ENCODE measurements around the gene RHOBTB1.
"Not testable (repeated sequence)": the region's sequence is repeated elsewhere in the genome, so short reads cannot be mapped to it uniquely, and the experiment has no call there.

Gene RHOBTB1

GRCh38 chr10:60842694-60843093, 101.3 kb downstream of the RHOBTB1 start:
- H3K4me3 ChIP-seq (ENCODE audit: insufficient read depth, low read length, poor library complexity, severe bottlenecking) = no peak overlapping the region
- H3K79me2 ChIP-seq (ENCODE audit: insufficient read depth, low read length) = no peaks in the 10 kb centered on the region
- no peaks in the 10 kb centered on the region for H3K9me2 ChIP-seq (replicated peaks; ENCODE audit: insufficient read depth, low read length)
- H3K27ac ChIP-seq (ENCODE audit: low read depth, low read length) = no peak overlapping the region
- H3F3A ChIP-seq (ENCODE audit: insufficient read depth) = no peaks in the 10 kb centered on the region
- no peak overlapping the region for H3K9ac ChIP-seq (ENCODE audit: low read length)
- no peak overlapping the region for H3K4me2 ChIP-seq (ENCODE audit: low read depth, low read length, poor library complexity, severe bottlenecking)
- no peak overlapping the region for H2AFZ ChIP-seq (ENCODE audit: low read depth, low read length, severe bottlenecking)
- no peaks in the 10 kb centered on the region for H4K20me1 ChIP-seq (ENCODE audit: low read depth, low read length)
- TF ChIP-seq EZH2phosphoT487 (conservative IDR thresholded peaks at IDR 0.05; ENCODE audit: low read length) = no peak
- TF ChIP-seq, protein P1, sequence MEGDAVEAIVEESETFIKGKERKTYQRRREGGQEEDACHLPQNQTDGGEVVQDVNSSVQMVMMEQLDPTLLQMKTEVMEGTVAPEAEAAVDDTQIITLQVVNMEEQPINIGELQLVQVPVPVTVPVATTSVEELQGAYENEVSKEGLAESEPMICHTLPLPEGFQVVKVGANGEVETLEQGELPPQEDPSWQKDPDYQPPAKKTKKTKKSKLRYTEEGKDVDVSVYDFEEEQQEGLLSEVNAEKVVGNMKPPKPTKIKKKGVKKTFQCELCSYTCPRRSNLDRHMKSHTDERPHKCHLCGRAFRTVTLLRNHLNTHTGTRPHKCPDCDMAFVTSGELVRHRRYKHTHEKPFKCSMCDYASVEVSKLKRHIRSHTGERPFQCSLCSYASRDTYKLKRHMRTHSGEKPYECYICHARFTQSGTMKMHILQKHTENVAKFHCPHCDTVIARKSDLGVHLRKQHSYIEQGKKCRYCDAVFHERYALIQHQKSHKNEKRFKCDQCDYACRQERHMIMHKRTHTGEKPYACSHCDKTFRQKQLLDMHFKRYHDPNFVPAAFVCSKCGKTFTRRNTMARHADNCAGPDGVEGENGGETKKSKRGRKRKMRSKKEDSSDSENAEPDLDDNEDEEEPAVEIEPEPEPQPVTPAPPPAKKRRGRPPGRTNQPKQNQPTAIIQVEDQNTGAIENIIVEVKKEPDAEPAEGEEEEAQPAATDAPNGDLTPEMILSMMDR (IDR thresholded peaks at IDR 0.05; ENCODE audit: insufficient read depth, low read length, poor library complexity, severe bottlenecking) = no peak
- H3K9me3 ChIP-seq (ENCODE audit: insufficient read depth, low read length) = no peaks in the 10 kb centered on the region
- H3K36me3 ChIP-seq (ENCODE audit: low read length) = no peaks in the 10 kb centered on the region
- no peaks in the 10 kb centered on the region for H3K27me3 ChIP-seq (ENCODE audit: low read length)

DNA sequence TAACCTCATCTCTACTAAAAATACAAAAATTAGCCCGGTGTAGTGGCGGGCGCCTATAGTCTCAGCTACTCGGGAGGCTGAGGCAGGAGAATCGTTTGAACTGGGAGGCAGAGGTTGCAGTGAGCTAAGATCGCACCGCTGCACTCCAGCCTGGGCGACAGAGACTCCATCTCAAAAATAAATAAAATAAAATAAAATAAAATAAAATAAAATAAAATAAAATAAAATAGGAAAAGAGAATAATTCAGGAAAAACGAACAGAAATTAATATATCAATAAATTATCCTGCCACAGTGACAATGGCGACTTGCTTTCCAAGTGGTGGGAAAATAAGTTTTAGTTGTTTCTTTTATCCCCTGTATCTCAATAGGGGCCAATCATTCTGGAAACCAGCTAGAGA, 102.8 kb downstream of the RHOBTB1 start:
- H4K20me1 ChIP-seq (ENCODE audit: low read depth, low read length); H3K4me3 ChIP-seq (ENCODE audit: insufficient read depth, low read length, poor library complexity, severe bottlenecking); H3K9me3 ChIP-seq (ENCODE audit: insufficient read depth, low read length); H3K36me3 ChIP-seq (ENCODE audit: low read length); H3K4me2 ChIP-seq (ENCODE audit: low read depth, low read length, poor library complexity, severe bottlenecking); H3K9me2 ChIP-seq (replicated peaks; ENCODE audit: insufficient read depth, low read length); H3F3A ChIP-seq (ENCODE audit: insufficient read depth); H3K9ac ChIP-seq (ENCODE audit: low read length); H3K79me2 ChIP-seq (ENCODE audit: insufficient read depth, low read length); H3K27me3 ChIP-seq (ENCODE audit: low read length); H2AFZ ChIP-seq (ENCODE audit: low read depth, low read length, severe bottlenecking); H3K27ac ChIP-seq (ENCODE audit: low read depth, low read length): not testable (repeated sequence)

- Histone ChIP-seq H3F3A (ENCODE audit: insufficient read depth) (no peaks in the 10 kb centered on the region), H3K4me3 (ENCODE audit: insufficient read depth, low read length, poor library complexity, severe bottlenecking) (no peak overlapping the region), H3K27me3 (ENCODE audit: low read length) (no peaks in the 10 kb centered on the region), H3K79me2 (ENCODE audit: insufficient read depth, low read length) (no peaks in the 10 kb centered on the region), H3K9me3 (ENCODE audit: insufficient read depth, low read length) (no peaks in the 10 kb centered on the region), H3K4me2 (ENCODE audit: low read depth, low read length, poor library complexity, severe bottlenecking) (no peak overlapping the region), H3K9ac (ENCODE audit: low read length) (no peak overlapping the region), H4K20me1 (ENCODE audit: low read depth, low read length) (no peaks in the 10 kb centered on the region), H3K27ac (ENCODE audit: low read depth, low read length) (no peak overlapping the region), H3K36me3 (ENCODE audit: low read length) (no peaks in the 10 kb centered on the region), H3K9me2 (replicated peaks; ENCODE audit: insufficient read depth, low read length) (no peaks in the 10 kb centered on the region), H2AFZ (ENCODE audit: low read depth, low read length, severe bottlenecking) (no peak overlapping the region)
- TF ChIP-seq EZH2phosphoT487 (conservative IDR thresholded peaks at IDR 0.05; ENCODE audit: low read length) = no peak
- TF ChIP-seq, protein P1 (IDR thresholded peaks at IDR 0.05; ENCODE audit: insufficient read depth, low read length, poor library complexity, severe bottlenecking) = no peak
Measured at GRCh38 chr10:60835049-60835448, 108.9 kb downstream of the RHOBTB1 start.

DNA sequence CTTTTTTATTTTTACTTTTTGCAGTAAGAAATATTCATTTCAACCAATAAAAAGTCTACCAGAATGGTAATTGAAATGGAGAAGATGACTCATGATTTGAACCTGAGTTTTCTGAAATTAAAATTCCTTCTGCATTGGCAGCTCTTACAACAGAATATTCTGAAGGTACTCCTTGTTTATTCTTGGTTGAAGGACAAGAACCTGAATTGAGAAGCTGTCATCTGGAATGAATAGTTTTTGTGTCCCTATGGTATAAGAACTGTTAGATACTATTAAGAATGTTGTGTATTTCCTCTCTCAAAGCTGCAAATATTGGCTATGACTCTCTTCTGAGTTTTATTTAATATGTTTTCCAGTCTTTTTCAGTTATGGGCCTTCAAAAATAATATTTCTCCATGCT, 109.6 kb downstream of the RHOBTB1 start:
- Histone ChIP-seq H3K36me3 (ENCODE audit: low read length) (no peaks in the 10 kb centered on the region), H4K20me1 (ENCODE audit: low read depth, low read length) (no peaks in the 10 kb centered on the region), H3K27me3 (ENCODE audit: low read length) (no peaks in the 10 kb centered on the region), H2AFZ (ENCODE audit: low read depth, low read length, severe bottlenecking) (no peak overlapping the region), H3K9ac (ENCODE audit: low read length) (no peak overlapping the region), H3K9me3 (ENCODE audit: insufficient read depth, low read length) (no peaks in the 10 kb centered on the region), H3F3A (ENCODE audit: insufficient read depth) (no peaks in the 10 kb centered on the region), H3K4me2 (ENCODE audit: low read depth, low read length, poor library complexity, severe bottlenecking) (no peak overlapping the region), H3K4me3 (ENCODE audit: insufficient read depth, low read length, poor library complexity, severe bottlenecking) (no peak overlapping the region), H3K27ac (ENCODE audit: low read depth, low read length) (no peak overlapping the region), H3K79me2 (ENCODE audit: insufficient read depth, low read length) (no peaks in the 10 kb centered on the region), H3K9me2 (replicated peaks; ENCODE audit: insufficient read depth, low read length) (no peaks in the 10 kb centered on the region)
- TF ChIP-seq, protein P1 (IDR thresholded peaks at IDR 0.05; ENCODE audit: insufficient read depth, low read length, poor library complexity, severe bottlenecking) = no peak
- no peak for TF ChIP-seq EZH2phosphoT487 (conservative IDR thresholded peaks at IDR 0.05; ENCODE audit: low read length)

- H2AFZ ChIP-seq (ENCODE audit: low read depth, low read length, severe bottlenecking); H4K20me1 ChIP-seq (ENCODE audit: low read depth, low read length); H3K79me2 ChIP-seq (ENCODE audit: insufficient read depth, low read length); H3K4me3 ChIP-seq (ENCODE audit: insufficient read depth, low read length, poor library complexity, severe bottlenecking); H3K27me3 ChIP-seq (ENCODE audit: low read length); H3K9me3 ChIP-seq (ENCODE audit: insufficient read depth, low read length); H3K27ac ChIP-seq (ENCODE audit: low read depth, low read length); H3K9ac ChIP-seq (ENCODE audit: low read length); H3K36me3 ChIP-seq (ENCODE audit: low read length); H3F3A ChIP-seq (ENCODE audit: insufficient read depth); H3K9me2 ChIP-seq (replicated peaks; ENCODE audit: insufficient read depth, low read length); H3K4me2 ChIP-seq (ENCODE audit: low read depth, low read length, poor library complexity, severe bottlenecking): not testable (repeated sequence)
Measured at GRCh38 chr10:60832136-60832535, 111.8 kb downstream of the RHOBTB1 start.

Data from SU-DHL-6 (cell line).